NT2/D1 (cell line): ENCODE measurements around the gene DNAAF1.

Experiments used
- DNase-seq: peaks from one replicate; pipeline ENCODE4 v3.0.0-alpha.2; 2011; ENCODE audit warnings: low read depth, low spot score
- H3K27me3 ChIP-seq: 2 replicates; pipeline ENCODE4 v1.6.0; 2011; ENCODE audit warnings: mild to moderate bottlenecking; ENCODE audit not compliant: insufficient read length, insufficient read depth
- H3K36me3 ChIP-seq: 2 replicates; pipeline ENCODE4 v1.6.1; 2011; ENCODE audit warnings: mild to moderate bottlenecking, low read length, mixed read lengths; ENCODE audit not compliant: insufficient read depth, insufficient read length
- H3K4me1 ChIP-seq: 2 replicates; pipeline ENCODE4 v1.5.1; 2011; ENCODE audit not compliant: insufficient read depth, insufficient read length
- H3K4me3 ChIP-seq: 2 replicates; pipeline ENCODE4 v1.5.1; 2011; ENCODE audit warnings: low read depth; ENCODE audit not compliant: insufficient read length
- H3K9ac ChIP-seq: 2 replicates; pipeline ENCODE4 v1.6.0; 2011; ENCODE audit warnings: low read depth; ENCODE audit not compliant: insufficient read length
- H3K9me3 ChIP-seq: 2 replicates; pipeline ENCODE4 v1.5.1; 2011; ENCODE audit warnings: mild to moderate bottlenecking, low read length; ENCODE audit not compliant: insufficient read depth
- SUZ12 ChIP-seq: IDR thresholded peaks from 2 replicates; pipeline ENCODE4 v1.6.1; 2011; ENCODE audit not compliant: insufficient read length, insufficient read depth; ENCODE audit errors: extremely low read depth
- YY1 ChIP-seq: IDR thresholded peaks from 2 replicates; pipeline ENCODE4 v1.6.1; 2011; ENCODE audit not compliant: insufficient read length, insufficient read depth
- ZNF274 ChIP-seq: IDR thresholded peaks from 2 replicates; pipeline ENCODE4 v1.6.1; 2011; ENCODE audit warnings: mild to moderate bottlenecking, low read depth, low read length

DNAAF1 gene

DNA sequence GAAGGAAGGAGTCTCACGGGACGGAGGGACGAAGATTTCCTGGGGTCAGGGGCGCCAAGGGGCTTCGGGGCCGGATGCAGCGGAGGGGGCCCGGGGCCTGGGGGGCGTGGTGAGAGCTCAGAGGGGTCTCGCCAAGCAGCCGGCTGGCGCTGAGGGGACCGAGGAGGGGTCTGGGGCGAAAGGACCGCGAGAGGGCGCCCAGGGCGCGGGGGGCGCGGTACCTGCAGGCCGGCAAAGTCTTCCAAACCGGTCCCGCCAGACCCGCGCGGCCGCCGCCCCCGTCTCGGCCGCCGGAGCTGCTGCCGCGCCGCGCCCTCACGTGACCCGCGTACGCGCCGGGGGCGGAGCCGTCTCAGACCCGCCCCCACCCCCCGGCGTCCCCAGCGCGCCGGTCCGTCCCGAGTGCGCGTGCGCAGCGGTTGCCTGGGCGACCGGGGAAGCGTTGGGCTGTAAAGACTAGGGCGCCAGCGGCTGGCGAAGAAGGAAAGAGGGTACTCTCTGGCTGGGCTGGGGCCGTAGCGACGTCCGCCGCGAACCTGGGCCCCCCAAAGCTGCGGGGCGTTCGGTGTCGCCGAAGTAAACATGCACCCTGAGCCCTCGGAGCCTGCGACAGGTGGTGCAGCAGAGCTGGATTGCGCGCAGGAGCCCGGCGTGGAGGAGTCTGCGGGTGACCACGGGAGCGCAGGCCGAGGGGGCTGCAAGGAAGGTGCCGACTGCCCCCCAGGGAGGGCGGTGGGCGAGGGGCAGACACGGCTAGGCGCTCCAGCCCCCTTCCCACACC is at the start of gene DNAAF1, which contains the start of gene HSDL1:
DNAAF1 (plus strand) TSS at position 450 of the 781 bp plus-strand sequence; CDS start at position 583, 133 bp downstream.
HSDL1 (minus strand) TSS at position 319 of the 781 bp plus-strand sequence. CDS start 13,856 bp downstream, outside the sequence.
- TF ChIP-seq ZNF274: no peak
- TF ChIP-seq SUZ12: no peak
- no peak for TF ChIP-seq YY1
- Histone ChIP-seq H3K9me3 (peaks cover 11% of the 10 kb centered on the region; the same call in 1 of the 2 replicates), H3K4me3 (peak within 1 kb of the TSS; percentile 62), H3K9ac (peak within 1 kb of the TSS; percentile 93), H3K4me1 (no peaks in the 10 kb centered on the region), H3K36me3 (no peaks in the 10 kb centered on the region), H3K27me3 (peaks cover 17% of the 10 kb centered on the region)
- DNase-seq: peak; percentile 83

DNA sequence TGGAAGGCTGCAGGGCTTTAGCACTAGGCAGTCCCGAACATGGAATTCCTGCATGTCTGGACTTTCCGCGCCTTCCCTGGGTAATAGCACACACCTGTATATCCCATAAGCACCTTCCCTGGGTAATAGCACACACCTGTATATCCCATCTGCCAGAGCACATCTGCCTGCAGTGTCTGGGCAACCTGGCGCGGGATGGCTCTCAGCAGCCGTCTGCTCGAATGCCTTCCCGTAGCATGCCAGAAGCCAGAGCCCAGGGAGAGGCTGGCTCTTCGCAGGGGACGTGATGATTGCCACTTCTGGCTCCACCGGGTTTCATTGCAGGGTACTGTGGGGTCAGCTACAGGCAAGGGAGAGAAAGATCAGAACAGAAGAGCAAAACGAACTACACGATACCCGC is 49.6 kb upstream of the DNAAF1 start:
- H3K4me3 ChIP-seq: no peak overlapping the region
- no peaks in the 10 kb centered on the region for H3K27me3 ChIP-seq
- peaks cover 83% of the 10 kb centered on the region for H3K36me3 ChIP-seq
- no peaks in the 10 kb centered on the region for H3K9me3 ChIP-seq
- no peak overlapping the region for H3K9ac ChIP-seq
- DNase-seq: no peak
- TF ChIP-seq YY1: no peak
- no peak for TF ChIP-seq SUZ12
- no peak for TF ChIP-seq ZNF274
- peaks cover 3% of the 10 kb centered on the region for H3K4me1 ChIP-seq

DNA sequence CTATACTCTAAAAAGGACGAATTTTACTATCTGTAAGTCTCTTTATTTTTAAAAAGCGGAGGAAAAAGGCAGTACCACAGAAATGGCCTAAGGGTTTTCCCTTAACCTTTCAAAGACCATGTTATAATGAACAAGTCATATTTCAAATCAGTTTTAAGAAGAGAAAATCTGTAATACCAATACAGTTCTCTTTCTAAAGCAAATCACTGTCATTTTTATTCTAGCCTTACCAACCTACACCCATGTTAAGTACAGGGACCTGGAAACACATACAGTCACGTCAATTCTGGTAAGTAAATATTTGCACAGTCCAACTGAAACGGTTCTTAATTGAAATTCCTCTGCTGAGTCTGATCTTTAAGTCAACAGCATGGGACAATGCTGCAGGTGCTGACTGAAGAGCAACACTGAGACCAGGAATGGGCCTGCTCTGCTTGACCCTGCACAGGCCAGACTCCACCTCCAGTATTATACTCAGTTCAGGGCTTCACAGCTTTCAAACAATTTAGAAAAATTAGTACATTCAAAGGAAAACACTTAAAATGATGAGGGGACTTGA is 48.6 kb upstream of the DNAAF1 start:
- peaks cover 83% of the 10 kb centered on the region for H3K36me3 ChIP-seq
- TF ChIP-seq YY1: no peak

GRCh38 chr16:84098939-84099338 is 46.2 kb upstream of the DNAAF1 start:
- peaks cover 63% of the 10 kb centered on the region for H3K36me3 ChIP-seq

More for the DNA sequence above, 48.6 kb upstream of the DNAAF1 start:
- Histone ChIP-seq H3K27me3 (no peaks in the 10 kb centered on the region), H3K4me3 (no peak overlapping the region), H3K4me1 (peaks cover 3% of the 10 kb centered on the region), H3K9ac (no peak overlapping the region), H3K9me3 (no peaks in the 10 kb centered on the region)
- no peak for DNase-seq

DNA sequence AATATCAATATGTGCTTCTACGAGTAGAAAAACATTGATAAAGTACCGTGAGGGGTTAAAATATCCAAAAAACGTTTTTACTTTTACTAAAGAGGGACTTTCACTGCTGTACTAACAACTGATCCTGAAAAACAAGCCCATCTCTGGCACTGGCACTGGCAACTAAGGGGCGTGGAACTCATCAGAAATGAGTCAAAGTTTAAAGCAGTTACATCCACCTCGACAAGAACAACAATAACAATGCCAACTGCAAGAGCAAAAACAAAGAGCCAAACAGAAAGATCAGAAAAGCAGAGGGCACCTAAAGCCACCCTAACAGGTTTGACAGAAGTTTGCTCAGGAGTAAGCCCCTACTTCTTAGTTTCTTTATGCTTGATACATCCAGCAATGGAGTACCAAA is 41.4 kb upstream of the DNAAF1 start:
- H3K4me1 ChIP-seq: peaks cover 9% of the 10 kb centered on the region
- no peaks in the 10 kb centered on the region for H3K9me3 ChIP-seq
- peaks cover 28% of the 10 kb centered on the region for H3K36me3 ChIP-seq
- no peaks in the 10 kb centered on the region for H3K27me3 ChIP-seq
- H3K9ac ChIP-seq: no peak overlapping the region
- no peak for DNase-seq
- H3K4me3 ChIP-seq: no peak overlapping the region
- TF ChIP-seq ZNF274 (no peak), YY1 (no peak), SUZ12 (no peak)

More at GRCh38 chr16:84098939-84099338, 46.2 kb upstream of the DNAAF1 start:
- no peak overlapping the region for H3K4me3 ChIP-seq
- DNase-seq: no peak
- H3K27me3 ChIP-seq: no peaks in the 10 kb centered on the region
- no peaks in the 10 kb centered on the region for H3K9me3 ChIP-seq
- no peak overlapping the region for H3K9ac ChIP-seq
- no peak for TF ChIP-seq YY1
- TF ChIP-seq SUZ12: no peak
- no peak for TF ChIP-seq ZNF274
- no peaks in the 10 kb centered on the region for H3K4me1 ChIP-seq

- peaks cover 9% of the 10 kb centered on the region for H3K4me1 ChIP-seq
- no peaks in the 10 kb centered on the region for H3K27me3 ChIP-seq
- no peak for DNase-seq
- H3K9me3 ChIP-seq: no peaks in the 10 kb centered on the region
- H3K36me3 ChIP-seq: peaks cover 28% of the 10 kb centered on the region
- no peak for TF ChIP-seq ZNF274
- no peak for TF ChIP-seq YY1
- no peak for TF ChIP-seq SUZ12
- no peak overlapping the region for H3K4me3 ChIP-seq
- no peak overlapping the region for H3K9ac ChIP-seq
These were observed 40.9 kb upstream of the DNAAF1 start for GRCh38 chr16:84104231-84104630.

DNA sequence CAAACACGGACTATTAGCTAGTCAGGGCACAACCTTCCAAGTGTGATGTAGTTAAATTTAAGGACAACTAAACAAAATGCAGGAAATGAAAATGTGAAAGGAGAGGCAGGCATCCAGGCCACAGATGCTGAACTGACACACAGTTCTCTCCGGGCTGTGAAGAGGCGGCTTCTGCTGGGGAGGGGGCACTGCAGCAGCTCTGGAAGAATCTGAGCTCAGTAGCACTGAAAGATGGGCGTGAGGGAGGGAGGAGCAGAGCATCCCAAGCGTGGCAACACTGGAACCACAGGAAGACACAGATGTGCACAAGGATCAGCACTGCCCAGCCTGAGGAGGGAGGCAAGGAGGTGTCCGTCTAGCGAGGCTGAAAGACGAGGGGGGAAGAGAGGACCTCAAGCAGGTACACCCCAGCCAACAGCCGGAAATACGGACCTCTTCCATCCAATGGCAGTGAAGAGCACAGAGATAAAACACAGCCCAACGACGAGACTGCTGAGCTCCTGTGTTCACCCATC is 39.8 kb upstream of the DNAAF1 start:
- TF ChIP-seq YY1 (no peak), SUZ12 (no peak), ZNF274 (no peak)
- H3K4me1 ChIP-seq: peaks cover 9% of the 10 kb centered on the region
- no peak for DNase-seq
- H3K9ac ChIP-seq: no peak overlapping the region
- H3K9me3 ChIP-seq: no peaks in the 10 kb centered on the region
- peaks cover 33% of the 10 kb centered on the region for H3K36me3 ChIP-seq
- H3K27me3 ChIP-seq: no peaks in the 10 kb centered on the region
- no peak overlapping the region for H3K4me3 ChIP-seq
